Neural cell (in vitro differentiated cells): Measurements from ENCODE around the gene FCRL6. TPM values are rescaled to one million over a fixed set of nuclear protein-coding genes. Genes with fewer than 3 reads are reported as not detected.

Source experiments
- H2AFZ ChIP-seq: fragments of 200-600, 300-800 bp; sonication (generic), shearing (Covaris generic); 2 replicates; pipeline ENCODE4 v1.6.0; 2014; ENCODE audit warnings: low read depth, mild to moderate bottlenecking, antibody characterized with exemption, low read length, moderate library complexity
- H3F3A ChIP-seq: fragments of 200-600 bp; shearing (Covaris generic); 2 replicates; pipeline ENCODE4 v1.6.1; 2016; ENCODE audit warnings: mild to moderate bottlenecking, moderate library complexity, mixed read lengths, antibody characterized with exemption, low read length; ENCODE audit not compliant: insufficient read depth, poor library complexity, severe bottlenecking
- H3K27ac ChIP-seq: fragments of 200-600, 300-800 bp; sonication (generic), shearing (Covaris generic); 2 replicates; pipeline ENCODE4 v1.5.1; 2014; ENCODE audit warnings: mild to moderate bottlenecking, low read length, moderate library complexity
- H3K27me3 ChIP-seq: fragments of 300-800, 200-600 bp; sonication (generic), shearing (Covaris generic); 2 replicates; pipeline ENCODE4 v1.6.0; 2014; ENCODE audit warnings: mild to moderate bottlenecking, low read depth, low read length, moderate library complexity; ENCODE audit not compliant: insufficient read depth
- H3K36me3 ChIP-seq: fragments of 300-800, 200-600 bp; sonication (generic), shearing (Covaris generic); 2 replicates; pipeline ENCODE4 v1.5.1; 2014; ENCODE audit warnings: mild to moderate bottlenecking, antibody characterized with exemption, low read length, moderate library complexity; ENCODE audit not compliant: insufficient read depth
- H3K4me2 ChIP-seq: fragments of 300-800, 200-600 bp; sonication (generic), shearing (Covaris generic); 2 replicates; pipeline ENCODE4 v1.6.0; 2014; ENCODE audit warnings: mild to moderate bottlenecking, low read length
- H3K4me3 ChIP-seq: fragments of 300-800, 200-600 bp; sonication (generic), shearing (Covaris generic); 2 replicates; pipeline ENCODE4 v1.5.1; 2014; ENCODE audit warnings: mild to moderate bottlenecking, low read length, moderate library complexity
- H3K79me2 ChIP-seq: fragments of 200-600 bp; shearing (Covaris generic); replicated peaks from 2 replicates; pipeline ENCODE4 v1.6.0; 2014; ENCODE audit warnings: mild to moderate bottlenecking, low read length, moderate library complexity; ENCODE audit not compliant: insufficient read depth
- H3K9ac ChIP-seq: fragments of 300-800, 200-600 bp; sonication (generic), shearing (Covaris generic); 2 replicates; pipeline ENCODE4 v1.6.1; 2016; ENCODE audit warnings: mild to moderate bottlenecking, low read length, mixed read lengths
- H3K9me2 ChIP-seq: fragments of 200-600 bp; shearing (Covaris generic); 2 replicates; pipeline ENCODE4 v1.6.1; 2016; ENCODE audit warnings: mild to moderate bottlenecking, low read length, mixed read lengths; ENCODE audit not compliant: insufficient read depth
- H3K9me3 ChIP-seq: fragments of 200-600, 300-800 bp; sonication (generic), shearing (Covaris generic); 2 replicates; pipeline ENCODE4 v1.6.1; 2016; ENCODE audit warnings: mild to moderate bottlenecking, mixed run types, low read length, moderate library complexity, mixed read lengths
- H4K20me1 ChIP-seq: fragments of 200-600 bp; shearing (Covaris generic); 2 replicates; pipeline ENCODE4 v1.6.1; 2016; ENCODE audit warnings: mild to moderate bottlenecking, mixed run types; ENCODE audit not compliant: insufficient read depth
- EP300 ChIP-seq: fragments of 450-650 bp; conservative IDR thresholded peaks from 2 replicates; pipeline ENCODE4 v1.6.1; 2014; ENCODE audit warnings: antibody characterized with exemption, mild to moderate bottlenecking, moderate library complexity; ENCODE audit not compliant: poor library complexity, severe bottlenecking
- EZH2 ChIP-seq: fragments of 200-600, 300-800 bp; shearing (Covaris generic), sonication (generic); IDR thresholded peaks from 2 replicates; pipeline ENCODE4 v1.6.1; 2014; ENCODE audit warnings: antibody characterized with exemption, low read length, borderline replicate concordance, mild to moderate bottlenecking; ENCODE audit not compliant: insufficient read depth, poor library complexity, severe bottlenecking
- MXI1 ChIP-seq: fragments of 450-650 bp; conservative IDR thresholded peaks from 2 replicates; pipeline ENCODE4 v1.6.1; 2014; ENCODE audit warnings: antibody characterized with exemption, mild to moderate bottlenecking; ENCODE audit not compliant: poor library complexity, severe bottlenecking
- POLR2AphosphoS5 ChIP-seq: IDR thresholded peaks from 2 replicates; pipeline ENCODE4 v1.6.1; 2012
- RAD21 ChIP-seq: fragments of 450-650 bp; conservative IDR thresholded peaks from 2 replicates; pipeline ENCODE4 v1.6.1; 2014; ENCODE audit warnings: antibody characterized with exemption, mild to moderate bottlenecking, moderate library complexity
- SMC3 ChIP-seq: fragments of 450-650 bp; conservative IDR thresholded peaks from 2 replicates; pipeline ENCODE4 v1.6.1; 2014; ENCODE audit warnings: antibody characterized with exemption, mild to moderate bottlenecking, moderate library complexity; ENCODE audit not compliant: poor library complexity
- TAF1 ChIP-seq: IDR thresholded peaks from 2 replicates; pipeline ENCODE4 v1.6.1; 2012; ENCODE audit warnings: low read depth
- polyA plus RNA-seq: library from polyadenylated mRNA; depleted of rRNA; stranded (reverse); fragments of >200 nt; gene quantifications from 2 replicates; pipeline ENCODE4 v1.2.3, GENCODE V29; 2014
- TF ChIP-seq, protein P1 (sequence below): IDR thresholded peaks from 2 replicates; pipeline ENCODE4 v1.6.1; 2012; ENCODE audit warnings: borderline replicate concordance
- TF ChIP-seq, protein P2 (sequence below): fragments of 450-650 bp; IDR thresholded peaks from 2 replicates; pipeline ENCODE4 v1.5.1; 2014; ENCODE audit warnings: antibody characterized with exemption, mild to moderate bottlenecking, moderate library complexity; ENCODE audit not compliant: poor library complexity, severe bottlenecking

The FCRL6 gene
- polyA plus RNA-seq, 1 donor from 2014 or later, result not detected

DNA sequence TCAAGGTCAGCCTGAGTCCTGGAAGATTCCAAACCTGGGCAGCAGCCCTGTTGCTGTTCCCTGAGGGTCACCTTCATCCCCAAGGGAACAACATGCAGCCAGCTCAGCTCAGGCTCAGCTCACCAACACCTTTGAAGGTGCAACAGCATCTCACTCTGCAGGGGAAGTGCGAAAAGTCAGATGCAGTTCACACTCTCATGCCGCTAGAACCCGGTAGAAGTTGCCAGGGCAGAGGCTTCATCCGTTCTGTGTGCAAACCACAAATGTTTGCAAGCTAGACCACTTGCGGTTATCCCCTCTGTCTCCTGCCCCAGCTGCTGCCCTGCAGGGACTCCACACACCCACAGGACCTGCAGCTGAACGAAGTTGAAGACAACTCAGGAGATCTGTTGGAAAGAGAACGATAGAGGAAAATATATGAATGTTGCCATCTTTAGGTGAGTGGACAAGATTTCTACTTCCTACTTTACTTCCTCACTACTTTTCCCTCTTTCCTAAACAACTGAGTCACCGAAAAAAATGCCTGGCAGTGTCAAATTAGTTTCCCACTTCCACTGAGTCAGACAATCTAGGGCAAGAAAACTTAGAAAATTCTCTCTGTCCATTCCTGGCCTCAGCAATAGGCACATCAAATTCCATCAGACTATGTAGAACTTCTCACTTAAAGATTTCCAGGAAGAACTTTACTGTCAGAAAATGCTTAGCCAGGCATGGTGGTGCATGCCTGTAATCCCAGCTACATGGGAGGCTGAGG, 1.8 kb upstream of the FCRL6 start:
- peaks cover 7% of the 10 kb centered on the region for H3K27me3 ChIP-seq
- H3K9me3 ChIP-seq, result no peaks in the 10 kb centered on the region
- no peaks in the 10 kb centered on the region for H3K36me3 ChIP-seq
- no peak overlapping the region for H2AFZ ChIP-seq
- no peaks in the 10 kb centered on the region for H3K79me2 ChIP-seq
- no peak overlapping the region for H3K4me2 ChIP-seq
- no peak overlapping the region for H3K27ac ChIP-seq
- TF ChIP-seq TAF1, result no peak
- TF ChIP-seq EZH2, result no peak
- no peak for TF ChIP-seq RAD21
- TF ChIP-seq, protein P1, sequence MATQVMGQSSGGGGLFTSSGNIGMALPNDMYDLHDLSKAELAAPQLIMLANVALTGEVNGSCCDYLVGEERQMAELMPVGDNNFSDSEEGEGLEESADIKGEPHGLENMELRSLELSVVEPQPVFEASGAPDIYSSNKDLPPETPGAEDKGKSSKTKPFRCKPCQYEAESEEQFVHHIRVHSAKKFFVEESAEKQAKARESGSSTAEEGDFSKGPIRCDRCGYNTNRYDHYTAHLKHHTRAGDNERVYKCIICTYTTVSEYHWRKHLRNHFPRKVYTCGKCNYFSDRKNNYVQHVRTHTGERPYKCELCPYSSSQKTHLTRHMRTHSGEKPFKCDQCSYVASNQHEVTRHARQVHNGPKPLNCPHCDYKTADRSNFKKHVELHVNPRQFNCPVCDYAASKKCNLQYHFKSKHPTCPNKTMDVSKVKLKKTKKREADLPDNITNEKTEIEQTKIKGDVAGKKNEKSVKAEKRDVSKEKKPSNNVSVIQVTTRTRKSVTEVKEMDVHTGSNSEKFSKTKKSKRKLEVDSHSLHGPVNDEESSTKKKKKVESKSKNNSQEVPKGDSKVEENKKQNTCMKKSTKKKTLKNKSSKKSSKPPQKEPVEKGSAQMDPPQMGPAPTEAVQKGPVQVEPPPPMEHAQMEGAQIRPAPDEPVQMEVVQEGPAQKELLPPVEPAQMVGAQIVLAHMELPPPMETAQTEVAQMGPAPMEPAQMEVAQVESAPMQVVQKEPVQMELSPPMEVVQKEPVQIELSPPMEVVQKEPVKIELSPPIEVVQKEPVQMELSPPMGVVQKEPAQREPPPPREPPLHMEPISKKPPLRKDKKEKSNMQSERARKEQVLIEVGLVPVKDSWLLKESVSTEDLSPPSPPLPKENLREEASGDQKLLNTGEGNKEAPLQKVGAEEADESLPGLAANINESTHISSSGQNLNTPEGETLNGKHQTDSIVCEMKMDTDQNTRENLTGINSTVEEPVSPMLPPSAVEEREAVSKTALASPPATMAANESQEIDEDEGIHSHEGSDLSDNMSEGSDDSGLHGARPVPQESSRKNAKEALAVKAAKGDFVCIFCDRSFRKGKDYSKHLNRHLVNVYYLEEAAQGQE, result no peak
- no peak for TF ChIP-seq EP300
- no peak for TF ChIP-seq SMC3
- TF ChIP-seq, protein P2, sequence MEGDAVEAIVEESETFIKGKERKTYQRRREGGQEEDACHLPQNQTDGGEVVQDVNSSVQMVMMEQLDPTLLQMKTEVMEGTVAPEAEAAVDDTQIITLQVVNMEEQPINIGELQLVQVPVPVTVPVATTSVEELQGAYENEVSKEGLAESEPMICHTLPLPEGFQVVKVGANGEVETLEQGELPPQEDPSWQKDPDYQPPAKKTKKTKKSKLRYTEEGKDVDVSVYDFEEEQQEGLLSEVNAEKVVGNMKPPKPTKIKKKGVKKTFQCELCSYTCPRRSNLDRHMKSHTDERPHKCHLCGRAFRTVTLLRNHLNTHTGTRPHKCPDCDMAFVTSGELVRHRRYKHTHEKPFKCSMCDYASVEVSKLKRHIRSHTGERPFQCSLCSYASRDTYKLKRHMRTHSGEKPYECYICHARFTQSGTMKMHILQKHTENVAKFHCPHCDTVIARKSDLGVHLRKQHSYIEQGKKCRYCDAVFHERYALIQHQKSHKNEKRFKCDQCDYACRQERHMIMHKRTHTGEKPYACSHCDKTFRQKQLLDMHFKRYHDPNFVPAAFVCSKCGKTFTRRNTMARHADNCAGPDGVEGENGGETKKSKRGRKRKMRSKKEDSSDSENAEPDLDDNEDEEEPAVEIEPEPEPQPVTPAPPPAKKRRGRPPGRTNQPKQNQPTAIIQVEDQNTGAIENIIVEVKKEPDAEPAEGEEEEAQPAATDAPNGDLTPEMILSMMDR, result no peak
- no peak for TF ChIP-seq MXI1
- TF ChIP-seq POLR2AphosphoS5, result no peak
- no peak overlapping the region for H3K4me3 ChIP-seq
- H3F3A ChIP-seq, result no peaks in the 10 kb centered on the region
- H3K9me2 ChIP-seq, result no peaks in the 10 kb centered on the region
- no peaks in the 10 kb centered on the region for H4K20me1 ChIP-seq
- no peak overlapping the region for H3K9ac ChIP-seq

DNA sequence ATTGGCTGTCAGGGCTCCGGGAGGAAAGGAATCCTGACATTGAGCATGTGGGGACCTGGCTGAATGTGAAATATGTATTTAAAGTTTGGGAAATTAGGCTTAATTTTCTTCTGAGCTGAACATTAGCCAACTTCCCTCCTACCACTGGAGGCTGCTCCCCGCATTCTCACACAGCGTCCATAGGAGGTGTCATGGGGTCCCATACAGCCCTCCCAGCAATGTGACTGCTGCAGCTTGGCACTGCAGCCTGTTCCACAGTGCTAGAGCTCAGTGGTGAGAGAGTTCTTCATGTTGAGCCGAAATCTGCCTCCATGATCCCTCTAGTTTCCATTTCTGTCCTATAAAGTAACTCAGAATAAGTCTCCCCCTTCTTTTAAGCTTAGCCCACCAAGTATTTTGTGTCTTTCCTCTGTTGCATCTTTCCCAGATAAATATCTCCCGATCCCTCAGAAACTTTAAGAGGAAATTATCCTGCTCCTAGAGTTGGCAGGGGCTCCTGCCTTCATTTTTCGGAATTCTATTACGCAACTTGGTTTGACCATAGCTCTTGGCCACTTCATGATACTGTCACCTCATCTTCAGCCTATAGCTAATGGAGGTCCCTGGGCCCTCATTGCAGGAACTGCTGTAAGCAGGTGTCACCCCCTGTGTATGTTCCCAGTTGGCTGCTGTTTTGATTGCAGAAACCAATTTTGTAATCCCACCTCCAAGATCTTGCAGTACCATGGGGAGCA, 2.0 kb downstream of the FCRL6 start:
- Histone ChIP-seq H3K9me2 (no peaks in the 10 kb centered on the region), H3K9ac (no peak overlapping the region), H2AFZ (no peak overlapping the region), H3K9me3 (no peaks in the 10 kb centered on the region), H3K79me2 (no peaks in the 10 kb centered on the region), H4K20me1 (no peaks in the 10 kb centered on the region), H3K36me3 (no peaks in the 10 kb centered on the region), H3K27me3 (no peaks in the 10 kb centered on the region), H3F3A (no peaks in the 10 kb centered on the region), H3K4me2 (no peak overlapping the region), H3K4me3 (no peak overlapping the region), H3K27ac (no peak overlapping the region)
- TF ChIP-seq, protein P1, result no peak
- TF ChIP-seq TAF1 (no peak), SMC3 (no peak), POLR2AphosphoS5 (no peak), MXI1 (no peak)
- TF ChIP-seq, protein P2, result no peak
